ENCODE results near the gene ACTR8. TPM values are rescaled to one million over a fixed set of nuclear protein-coding genes. Genes with fewer than 3 reads are reported as not detected.

Gene ACTR8
- total and polyA plus RNA-seq, 5 experiments from 2014 or later = 17.0 to 35.4 (median 26.0) TPM

DNA sequence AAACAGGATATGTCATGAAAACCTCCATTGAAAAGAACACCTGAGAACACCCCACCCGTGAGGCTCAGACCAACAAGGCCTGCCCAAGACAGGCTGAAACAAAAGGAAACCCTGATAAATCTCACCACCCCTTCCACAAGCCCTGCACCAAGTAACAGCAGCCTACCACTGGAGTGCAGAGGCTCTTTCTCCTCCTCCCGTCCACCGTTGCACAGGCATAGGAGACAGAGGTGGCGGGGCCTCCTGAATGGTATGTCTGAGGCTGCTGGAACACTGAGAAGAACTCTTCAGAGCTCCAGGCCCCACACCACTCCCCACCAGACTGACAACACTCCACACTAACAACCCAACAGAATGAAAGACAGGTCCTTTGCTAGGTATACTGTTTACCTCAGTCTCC is 57.2 kb downstream of the ACTR8 start:
- no peak overlapping the region for H3K4me3 Mint-ChIP-seq
- ATAC-seq (no peak), DNase-seq (no peak)
- H3K27ac Mint-ChIP-seq = no peak overlapping the region
- H3K27me3 Mint-ChIP-seq = peaks cover 0 to 3% (median 0%) of the 10 kb centered on the region in 5 donors
- no peaks in the 10 kb centered on the region for H3K36me3 Mint-ChIP-seq
- POLR2A ChIA-PET = no interaction called here
- no peaks in the 10 kb centered on the region for H3K4me1 Mint-ChIP-seq
- H3K9me3 Mint-ChIP-seq = no peaks in the 10 kb centered on the region

DNA sequence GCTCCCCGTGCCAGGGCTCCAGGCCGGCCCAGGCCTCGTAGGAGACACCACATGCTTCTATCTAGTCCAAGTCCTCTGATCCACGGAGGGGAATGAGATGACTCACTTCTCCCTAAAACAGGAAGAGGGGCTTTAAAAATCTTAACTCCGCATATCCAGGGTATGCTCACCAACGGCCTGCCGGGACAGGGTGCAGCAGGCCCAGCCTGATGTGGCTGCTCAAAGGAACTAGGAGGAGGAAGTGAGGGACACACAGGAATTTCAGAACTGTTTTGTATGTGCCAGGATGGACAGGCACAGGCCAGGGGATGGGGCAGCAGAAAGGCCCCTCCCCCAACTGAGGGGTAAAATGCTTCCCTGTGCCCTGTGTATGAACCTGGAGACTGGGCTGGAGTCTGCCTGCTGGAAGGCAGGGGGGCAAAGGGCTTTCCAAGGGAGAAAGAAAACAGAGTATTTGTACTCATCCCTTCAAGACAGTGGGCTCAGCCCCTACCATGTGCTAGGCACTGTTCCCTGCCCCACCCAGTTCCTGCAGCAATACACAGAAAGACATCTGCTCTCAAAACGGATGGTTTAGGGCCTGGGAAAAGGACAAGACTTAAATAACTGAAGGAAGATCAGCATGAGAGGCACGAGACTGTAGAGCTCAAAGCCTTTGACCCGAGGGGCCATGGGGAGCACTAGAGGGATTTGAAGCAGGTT is 57.8 kb downstream of the ACTR8 start:
- peaks cover 0 to 3% (median 0%) of the 10 kb centered on the region in 5 donors for H3K27me3 Mint-ChIP-seq
- no peaks in the 10 kb centered on the region for H3K4me1 Mint-ChIP-seq
- H3K36me3 Mint-ChIP-seq = no peaks in the 10 kb centered on the region
- no peak overlapping the region for H3K4me3 Mint-ChIP-seq
- no peak for DNase-seq
- H3K9me3 Mint-ChIP-seq = no peaks in the 10 kb centered on the region
- no peak overlapping the region for H3K27ac Mint-ChIP-seq
- POLR2A ChIA-PET = no interaction called here
- ATAC-seq = no peak

DNA sequence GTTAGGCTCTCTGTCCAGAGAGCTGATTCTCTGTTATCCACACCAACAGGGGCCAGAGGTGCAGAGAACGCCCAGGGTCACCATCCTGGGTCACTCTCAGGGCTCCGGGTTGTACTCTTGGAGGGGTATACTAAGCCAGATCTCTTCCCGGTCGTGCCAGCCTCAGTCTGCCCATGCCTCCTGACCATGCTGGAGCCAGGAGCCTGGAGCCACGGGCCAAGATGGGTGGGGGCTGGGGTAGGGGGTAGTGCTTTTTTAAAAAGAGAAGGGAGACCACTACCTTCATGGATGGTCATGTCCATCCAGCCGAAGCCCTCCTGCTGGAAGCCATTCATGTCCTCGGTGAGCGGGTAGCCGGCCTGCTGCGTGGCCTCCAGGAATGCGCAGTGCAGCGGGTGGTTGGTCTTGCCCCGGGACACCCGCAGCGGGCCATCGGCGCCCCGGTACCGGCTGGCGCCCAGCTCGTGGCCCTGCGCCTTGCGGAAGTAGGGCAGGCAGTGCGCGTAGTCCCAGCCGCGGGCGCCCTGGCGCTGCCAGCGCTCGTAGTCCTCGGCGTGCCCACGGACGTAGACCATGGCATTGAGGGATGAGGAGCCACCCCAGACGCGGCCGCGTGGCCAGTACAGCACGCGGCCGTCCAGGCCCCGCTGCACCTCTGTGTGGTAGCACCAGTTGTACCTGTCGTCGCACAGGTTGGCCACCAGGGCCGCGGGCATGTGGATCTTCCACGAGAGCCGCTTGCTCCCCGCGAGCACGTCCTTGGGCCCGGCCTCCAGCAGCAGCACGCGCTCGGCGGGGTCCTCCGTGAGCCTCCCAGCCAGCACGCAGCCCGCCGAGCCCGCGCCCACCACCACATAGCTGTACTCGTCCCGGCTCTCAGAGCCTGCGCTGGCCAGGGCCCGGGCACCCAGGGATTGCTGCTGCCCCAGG is 58.7 kb downstream of the ACTR8 start:
- H3K4me3 Mint-ChIP-seq = no peak overlapping the region

DNA sequence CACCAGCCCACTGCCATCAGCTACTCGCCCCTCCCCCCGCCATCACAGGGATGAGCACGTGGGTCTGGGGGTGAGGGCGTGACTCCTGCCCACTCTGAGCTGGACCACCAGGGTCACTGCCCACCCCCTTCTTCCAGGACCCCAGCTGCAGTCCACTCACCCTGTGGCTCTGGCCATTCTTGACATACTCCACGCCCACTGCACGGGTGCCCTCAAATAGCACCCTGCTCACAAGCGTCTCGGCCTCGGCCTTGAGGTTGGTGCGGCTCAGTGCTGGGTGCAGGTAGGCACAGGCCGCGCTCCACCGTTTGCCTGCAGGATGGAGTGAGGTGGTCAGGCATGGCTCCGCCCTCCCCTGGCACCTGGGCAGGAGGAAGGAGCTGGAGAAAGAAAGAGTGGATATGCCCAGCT is 59.6 kb downstream of the ACTR8 start:
- no peaks in the 10 kb centered on the region for H3K36me3 Mint-ChIP-seq
- no peak for ATAC-seq

More for the DNA sequence above, 58.7 kb downstream of the ACTR8 start:
- H3K4me1 Mint-ChIP-seq = no peaks in the 10 kb centered on the region
- no peaks in the 10 kb centered on the region for H3K36me3 Mint-ChIP-seq
- H3K9me3 Mint-ChIP-seq = no peaks in the 10 kb centered on the region
- ATAC-seq (no peak), DNase-seq (no peak)
- no peak overlapping the region for H3K27ac Mint-ChIP-seq
- H3K27me3 Mint-ChIP-seq = peaks cover 0 to 6% (median 0%) of the 10 kb centered on the region in 5 donors
- POLR2A ChIA-PET = no interaction called here

DNA sequence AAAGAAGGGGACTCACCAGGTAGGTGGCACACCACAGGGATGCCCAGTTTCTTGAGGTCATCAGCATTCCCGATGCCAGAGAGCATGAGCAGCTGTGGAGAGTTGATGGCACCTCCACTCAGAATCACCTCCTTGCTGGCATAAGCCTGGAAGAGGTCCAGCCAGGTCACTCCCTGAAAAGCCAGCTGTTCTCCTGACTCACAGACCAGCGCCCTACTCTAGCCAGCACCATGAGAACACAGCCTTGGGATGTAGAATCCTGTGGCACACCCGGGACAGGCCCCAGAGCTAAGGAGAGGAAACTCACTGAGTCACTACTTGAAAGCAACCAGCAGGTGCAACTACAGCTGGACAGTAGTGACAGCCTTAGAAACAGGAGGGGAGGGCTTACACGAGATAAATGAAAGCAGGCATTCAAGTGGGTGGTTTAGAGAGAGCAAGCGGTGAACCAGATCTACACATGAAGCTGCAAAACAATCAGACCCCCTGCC is 60.3 kb downstream of the ACTR8 start:
- Mint-ChIP-seq H3K36me3 (no peaks in the 10 kb centered on the region), H3K9me3 (no peaks in the 10 kb centered on the region), H3K27ac (no peak overlapping the region), H3K4me1 (no peaks in the 10 kb centered on the region), H3K27me3 (peaks cover 0 to 12% (median 3%) of the 10 kb centered on the region in 5 donors), H3K4me3 (no peak overlapping the region)
- DNase-seq (no peak), ATAC-seq (no peak)
- POLR2A ChIA-PET = no interaction called here

More for the DNA sequence above, 59.6 kb downstream of the ACTR8 start:
- no peak overlapping the region for H3K27ac Mint-ChIP-seq
- no peak overlapping the region for H3K4me3 Mint-ChIP-seq
- no peaks in the 10 kb centered on the region for H3K4me1 Mint-ChIP-seq
- POLR2A ChIA-PET = no interaction called here
- no peaks in the 10 kb centered on the region for H3K9me3 Mint-ChIP-seq
- peaks cover 0 to 10% (median 3%) of the 10 kb centered on the region in 5 donors for H3K27me3 Mint-ChIP-seq
- no peak for DNase-seq

DNA sequence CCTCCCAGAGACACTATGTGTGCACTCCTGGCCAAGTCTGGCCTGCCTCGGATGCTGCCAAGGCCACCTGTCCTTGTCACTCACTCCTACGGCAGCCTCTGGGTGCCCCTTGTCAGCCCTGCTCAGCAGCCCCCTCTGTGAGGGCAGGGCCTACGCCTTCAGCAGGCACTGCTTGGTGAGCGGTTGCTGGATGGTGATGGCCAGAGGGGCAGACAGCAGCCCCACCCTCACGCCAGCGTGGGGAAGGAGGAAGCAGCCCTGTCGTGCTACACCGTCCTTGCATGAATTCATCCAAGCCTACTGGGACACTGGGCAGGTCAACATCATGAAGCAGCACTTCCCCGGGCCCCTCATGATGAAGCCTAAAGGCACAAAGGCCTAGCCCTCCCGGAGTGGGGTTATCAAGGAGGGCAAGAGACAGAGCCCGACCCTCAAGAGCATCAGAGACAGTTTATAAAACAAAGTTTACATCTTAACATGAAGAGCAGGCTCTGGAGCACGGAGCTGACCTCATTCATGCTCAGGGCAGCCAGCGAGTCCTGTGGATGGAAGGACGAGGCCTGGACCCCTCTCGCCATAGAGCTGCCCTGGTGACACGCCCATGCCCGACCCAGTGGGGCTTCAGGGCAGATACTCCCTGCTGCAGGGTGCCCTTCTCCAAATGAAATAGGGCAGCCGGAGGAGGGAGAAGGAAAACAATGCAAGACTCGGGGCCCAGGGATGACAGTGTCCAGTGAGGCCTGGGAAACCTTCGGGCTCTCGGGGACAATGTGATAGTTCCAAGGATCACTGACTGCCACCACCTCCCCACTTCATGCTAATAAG is 61.0 kb downstream of the ACTR8 start:
- Mint-ChIP-seq H3K27me3 (peaks cover 0 to 12% (median 3%) of the 10 kb centered on the region in 5 donors), H3K36me3 (no peaks in the 10 kb centered on the region), H3K9me3 (no peaks in the 10 kb centered on the region), H3K4me3 (no peak overlapping the region), H3K27ac (no peak overlapping the region), H3K4me1 (no peaks in the 10 kb centered on the region)
- ATAC-seq (no peak), DNase-seq (no peak)
- POLR2A ChIA-PET = no interaction called here

DNA sequence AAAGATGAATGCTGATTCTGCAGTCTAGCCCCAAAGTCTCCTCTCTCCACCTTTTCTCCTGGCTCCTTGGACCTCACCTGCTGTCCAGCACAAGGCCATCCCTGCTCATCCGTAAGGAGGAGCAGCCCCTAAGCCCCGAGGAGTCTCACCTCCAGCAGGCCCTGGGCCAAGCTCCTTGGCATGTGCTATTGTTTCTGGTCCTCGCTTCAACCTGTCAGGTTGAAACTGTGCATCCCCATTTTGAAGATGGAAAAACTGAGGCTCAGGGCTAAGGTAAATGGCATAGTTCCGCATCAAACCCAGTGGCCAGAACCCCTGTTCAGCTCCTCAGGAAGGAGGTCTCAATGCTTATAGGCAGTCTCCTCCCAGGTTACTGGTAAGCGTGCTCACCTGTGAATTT is 61.9 kb downstream of the ACTR8 start:
- Mint-ChIP-seq H3K27me3 (peaks cover 0 to 12% (median 3%) of the 10 kb centered on the region in 5 donors), H3K4me1 (no peaks in the 10 kb centered on the region), H3K36me3 (no peaks in the 10 kb centered on the region), H3K4me3 (no peak overlapping the region), H3K27ac (no peak overlapping the region), H3K9me3 (no peaks in the 10 kb centered on the region)
- POLR2A ChIA-PET = no interaction called here
- no peak for DNase-seq
- ATAC-seq = no peak

DNA sequence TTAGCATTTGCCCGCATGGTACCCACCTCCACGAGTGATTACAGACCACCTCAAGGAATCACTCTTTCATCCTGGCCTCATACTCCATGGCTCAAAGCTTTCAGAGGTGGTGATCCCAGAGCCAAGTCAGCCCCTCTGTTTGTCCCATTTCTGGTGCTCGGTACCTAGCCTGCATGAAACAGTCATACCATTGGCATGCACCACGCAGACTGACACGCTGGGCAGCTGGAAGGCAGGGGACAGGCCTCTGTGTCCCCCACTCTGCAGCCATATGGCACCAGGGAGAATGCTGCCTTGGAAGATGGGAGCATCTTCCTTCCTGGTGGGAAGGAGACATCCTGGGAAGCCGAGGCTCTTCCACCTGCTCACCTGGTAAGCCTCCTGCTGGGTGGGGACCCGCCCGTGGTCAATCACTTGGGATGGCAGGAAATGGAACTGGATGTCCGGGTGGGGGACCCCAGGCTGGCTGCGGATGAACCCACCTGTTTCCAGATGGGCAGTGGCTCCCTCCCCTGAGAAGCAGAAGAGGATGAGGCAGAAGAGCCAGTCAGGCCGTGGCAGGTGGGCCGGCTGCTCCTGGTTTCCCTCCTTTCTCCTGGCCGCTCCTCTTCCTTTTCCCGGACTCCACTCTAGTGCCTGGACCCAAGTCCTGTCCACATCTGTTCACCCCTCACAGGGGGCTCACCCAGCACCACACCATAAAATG is 62.6 kb downstream of the ACTR8 start:
- no peaks in the 10 kb centered on the region for H3K9me3 Mint-ChIP-seq
- no peaks in the 10 kb centered on the region for H3K36me3 Mint-ChIP-seq
- no peak overlapping the region for H3K4me3 Mint-ChIP-seq
- POLR2A ChIA-PET = no interaction called here
- ATAC-seq = no peak
- H3K27me3 Mint-ChIP-seq = peaks cover 0 to 10% (median 3%) of the 10 kb centered on the region in 5 donors
- DNase-seq = no peak
- no peak overlapping the region for H3K27ac Mint-ChIP-seq
- no peaks in the 10 kb centered on the region for H3K4me1 Mint-ChIP-seq

DNA sequence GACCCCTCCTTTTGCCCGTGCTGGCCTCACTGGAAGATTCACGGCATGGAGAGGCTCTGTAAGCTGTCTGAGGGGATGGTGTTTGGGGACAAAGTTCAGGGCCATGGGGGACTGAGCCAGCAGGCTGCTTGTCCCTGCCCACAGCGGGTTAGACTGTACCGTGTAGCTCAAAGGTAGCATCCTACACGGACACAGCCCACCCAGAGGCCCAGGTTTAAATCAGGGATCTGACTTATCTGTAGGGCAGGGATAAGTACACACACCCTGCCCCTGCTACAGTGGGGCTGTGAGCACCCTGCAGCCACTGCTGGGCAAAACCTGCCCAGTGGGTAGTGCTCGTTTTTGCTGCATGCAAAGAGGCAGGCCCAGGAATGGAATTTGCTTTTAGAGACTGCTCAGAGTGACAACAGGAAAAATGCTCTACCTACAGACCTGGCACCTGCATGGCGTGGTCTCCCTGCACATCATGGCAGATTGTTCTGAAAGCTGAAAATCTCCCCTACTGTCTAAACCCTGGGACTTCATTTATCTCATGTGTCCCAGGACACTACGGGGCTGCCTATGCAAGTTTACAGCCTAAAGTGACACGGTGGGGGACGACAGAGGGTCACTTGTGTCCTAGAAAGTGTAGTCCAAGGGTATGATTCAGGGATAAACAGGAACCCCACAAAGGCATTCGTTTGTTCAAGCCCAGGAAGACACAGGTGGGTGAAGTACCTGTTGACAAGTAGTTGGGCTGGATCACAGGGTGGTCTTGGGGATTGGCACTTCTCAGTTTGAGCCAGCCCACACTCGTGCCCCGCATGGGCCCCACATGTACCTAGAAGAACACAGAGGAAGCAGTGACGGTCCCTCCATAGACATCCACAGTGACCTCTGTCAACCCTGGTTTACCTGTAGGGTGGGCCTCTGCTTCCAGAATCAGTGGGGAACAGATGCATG is 63.5 kb downstream of the ACTR8 start:
- H3K4me3 Mint-ChIP-seq = peak overlapping the region in 1 of 10 donors; percentile 30
- H3K36me3 Mint-ChIP-seq = no peaks in the 10 kb centered on the region
- POLR2A ChIA-PET = no interaction called here
- DNase-seq (no peak), ATAC-seq (no peak)
- no peak overlapping the region for H3K27ac Mint-ChIP-seq
- peaks cover 0 to 10% (median 3%) of the 10 kb centered on the region in 5 donors for H3K27me3 Mint-ChIP-seq
- no peaks in the 10 kb centered on the region for H3K4me1 Mint-ChIP-seq
- H3K9me3 Mint-ChIP-seq = no peaks in the 10 kb centered on the region

DNA sequence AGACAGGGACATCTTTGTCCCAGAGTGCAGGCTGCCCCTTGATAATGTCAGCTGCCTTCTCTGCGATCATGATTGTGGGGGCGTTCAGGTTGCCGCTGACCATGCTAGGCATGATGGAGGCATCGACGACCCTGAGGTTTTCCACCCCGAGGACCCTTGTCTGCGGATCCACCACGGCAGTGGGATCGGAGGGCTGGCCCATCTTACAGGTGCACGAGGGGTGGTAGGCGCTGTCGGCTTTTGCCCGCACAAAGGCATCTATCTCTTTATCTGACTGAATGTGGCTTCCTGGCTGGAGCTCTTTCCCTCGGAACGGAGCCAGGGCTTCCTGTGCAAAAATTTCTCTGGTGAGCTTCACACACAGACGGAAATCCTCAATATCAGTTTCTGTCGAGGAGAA is 64.1 kb downstream of the ACTR8 start:
- H3K4me1 Mint-ChIP-seq = no peaks in the 10 kb centered on the region
- peaks cover 0 to 10% (median 3%) of the 10 kb centered on the region in 5 donors for H3K27me3 Mint-ChIP-seq
- H3K27ac Mint-ChIP-seq = peak overlapping the region in 1 of 10 donors; percentile 39
- H3K36me3 Mint-ChIP-seq = no peaks in the 10 kb centered on the region
- H3K9me3 Mint-ChIP-seq = no peaks in the 10 kb centered on the region
- POLR2A ChIA-PET = no interaction called here
- DNase-seq = no peak
- H3K4me3 Mint-ChIP-seq = peak overlapping the region in 1 of 10 donors; percentile 30
- ATAC-seq = no peak

DNA sequence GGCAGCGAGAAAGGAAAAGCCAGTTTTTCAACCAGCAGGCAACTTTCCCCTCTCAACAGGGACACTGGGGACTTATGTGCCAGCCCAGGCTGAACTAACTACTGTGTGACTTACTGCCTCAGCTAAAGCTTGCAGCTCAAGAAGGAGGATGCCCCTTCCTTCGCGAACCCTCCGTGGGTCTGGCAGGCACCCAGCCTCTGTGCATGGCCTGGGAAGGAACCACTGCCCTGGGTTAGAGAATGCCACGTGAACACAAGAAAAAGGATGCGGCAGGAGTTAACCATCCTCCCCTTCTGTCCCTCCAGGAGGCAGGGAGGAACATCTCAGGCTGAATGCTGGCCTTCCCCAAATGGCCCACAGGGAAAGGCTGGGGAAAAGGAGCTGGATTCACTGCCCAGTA is 64.7 kb downstream of the ACTR8 start:
- DNase-seq (no peak), ATAC-seq (no peak)
- Mint-ChIP-seq H3K36me3 (no peaks in the 10 kb centered on the region), H3K27me3 (peaks cover 0 to 10% (median 3%) of the 10 kb centered on the region in 5 donors), H3K4me1 (no peaks in the 10 kb centered on the region), H3K9me3 (no peaks in the 10 kb centered on the region), H3K27ac (no peak overlapping the region), H3K4me3 (no peak overlapping the region)
- POLR2A ChIA-PET = no interaction called here

Data from naive thymus-derived CD8-positive, alpha-beta T cell (primary cell).